ENCODE data around the gene TWIST1.

Gene TWIST1

GRCh38 chr7:19117091-19117869 is at the start of gene TWIST1:
TWIST1 (minus strand) TSS chr7:19117636; CDS start chr7:19117321, 315 bp downstream.
- no peak for DNase-seq (ENCODE audit: low spot score)

GRCh38 chr7:19161671-19162070 is 44.2 kb upstream of the TWIST1 start:
- no peak for DNase-seq (ENCODE audit: low spot score)

DNA sequence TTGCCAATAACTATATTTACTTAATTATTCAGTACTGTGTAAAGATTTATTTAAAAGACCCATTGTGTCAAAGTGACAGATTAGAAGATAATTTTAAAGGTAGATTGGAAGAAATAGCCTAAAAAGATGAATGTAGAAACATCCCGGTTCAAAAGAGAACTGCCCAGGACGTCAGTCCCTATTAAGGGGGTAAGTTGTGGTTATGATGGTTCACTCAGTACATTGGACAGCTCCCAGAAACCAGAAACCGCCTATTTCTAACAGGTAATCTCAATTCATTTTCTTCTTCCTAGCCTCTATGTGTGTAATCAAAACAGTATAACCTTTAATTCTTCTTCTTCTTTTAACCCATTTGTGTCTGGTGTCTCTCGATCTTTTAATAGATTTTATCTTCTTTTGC is 29.3 kb upstream of the TWIST1 start:
- no peak for DNase-seq (ENCODE audit: low spot score)

DNA sequence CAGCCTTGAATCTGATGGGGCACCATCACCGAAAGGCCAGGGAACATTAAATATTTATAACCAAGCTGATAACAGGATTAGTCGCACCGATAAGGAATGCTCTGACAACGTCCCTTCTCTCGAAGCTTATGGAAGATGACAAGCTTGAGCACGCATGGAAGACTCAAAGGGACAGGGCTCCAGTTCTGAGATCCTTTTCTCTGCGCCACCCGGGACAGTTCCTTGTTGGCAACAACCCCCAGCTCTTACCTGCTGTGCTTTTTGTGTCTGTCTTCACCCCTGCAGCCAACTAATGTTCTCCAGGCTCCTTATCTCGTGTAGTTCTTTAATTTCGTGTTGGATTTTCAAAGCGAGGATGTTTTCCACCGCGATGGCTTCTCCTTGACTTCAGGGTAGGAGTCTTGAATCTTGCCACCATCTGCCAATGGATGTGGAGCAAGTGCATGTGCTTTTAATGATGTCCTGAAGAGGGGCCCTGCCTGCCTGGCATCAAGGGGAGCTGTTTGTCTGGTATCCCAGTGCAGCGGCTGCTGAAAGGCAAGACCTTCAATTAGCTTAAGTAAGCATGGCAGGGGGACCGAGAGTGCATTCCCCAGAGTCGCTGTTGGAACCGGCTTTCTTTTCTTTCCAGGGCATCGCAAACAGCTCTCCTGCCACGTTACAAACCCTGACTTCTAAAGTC is 28.1 kb upstream of the TWIST1 start:
- DNase-seq (ENCODE audit: low spot score) = no peak

- DNase-seq (ENCODE audit: low spot score) = no peak
These were observed 27.4 kb upstream of the TWIST1 start, which contains the start of gene FERD3L for GRCh38 chr7:19144661-19145433. FERD3L (minus strand) TSS chr7:19145421; CDS start chr7:19145362, 59 bp downstream.

DNA sequence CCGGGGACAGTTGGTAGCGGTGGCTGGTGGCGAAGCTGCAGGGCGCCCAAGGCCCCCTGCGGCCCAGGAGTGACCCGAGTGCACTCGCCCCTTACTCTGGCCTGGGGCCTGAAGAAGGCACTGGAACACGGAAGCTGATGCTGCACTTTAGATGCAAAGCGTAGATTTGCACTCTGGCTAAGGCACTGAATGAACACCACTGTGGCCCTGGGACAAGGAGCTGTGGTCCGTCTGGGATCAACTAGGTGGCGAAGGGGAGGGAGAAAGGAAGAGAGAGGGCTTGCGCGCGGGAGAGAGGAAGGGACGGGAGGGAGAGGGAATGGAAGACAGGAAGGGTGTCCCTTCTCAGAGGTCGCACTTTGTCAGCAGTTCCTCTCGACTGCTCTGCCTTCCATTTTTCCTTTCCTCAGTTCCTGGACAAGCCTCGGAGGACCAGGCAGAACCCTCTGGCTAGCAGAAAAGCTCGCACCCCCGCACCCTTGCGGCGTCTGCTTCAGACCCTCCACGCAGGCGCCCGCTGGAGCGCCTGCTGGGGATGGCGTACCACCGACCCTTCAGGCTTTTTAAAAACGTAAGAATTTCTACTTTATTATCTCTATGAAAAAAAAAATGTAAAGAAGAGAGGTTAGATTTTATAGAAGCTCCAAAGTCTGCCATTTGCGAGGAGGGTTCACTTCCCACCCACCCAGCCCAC is 26.6 kb upstream of the TWIST1 start:
- DNase-seq (ENCODE audit: low spot score) = no peak

- no peak for DNase-seq (ENCODE audit: low spot score)
These were observed 22.4 kb upstream of the TWIST1 start for GRCh38 chr7:19139706-19140327.

GRCh38 chr7:19133886-19134285 is 16.4 kb upstream of the TWIST1 start:
- DNase-seq (ENCODE audit: low spot score) = no peak

DNA sequence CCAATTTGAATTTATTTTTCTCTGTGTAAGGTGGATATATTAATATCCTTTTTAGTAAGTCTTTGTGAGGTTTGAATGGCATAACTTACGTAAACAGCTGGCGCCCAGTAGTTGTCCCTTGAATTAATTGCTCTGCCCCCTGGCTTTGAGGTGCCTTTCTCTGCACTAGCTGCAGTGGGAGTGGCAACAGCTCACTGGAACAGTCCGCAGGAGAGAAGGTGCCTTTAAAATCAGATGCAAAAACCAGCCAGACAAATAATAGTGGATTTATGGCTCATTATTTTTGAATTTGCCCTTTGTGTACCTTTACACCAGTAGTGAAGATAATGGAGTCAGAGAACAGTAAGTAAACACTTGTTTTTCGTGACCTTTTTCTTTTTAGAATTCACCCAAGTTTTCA is 16.0 kb upstream of the TWIST1 start:
- no peak for DNase-seq (ENCODE audit: low spot score)

- no peak for DNase-seq (ENCODE audit: low spot score)
These were observed 11.4 kb upstream of the TWIST1 start for GRCh38 chr7:19128856-19129255.

- peak; percentile 55 for DNase-seq (ENCODE audit: low spot score)
These were observed 4.6 kb upstream of the TWIST1 start for GRCh38 chr7:19121977-19122588.

DNA sequence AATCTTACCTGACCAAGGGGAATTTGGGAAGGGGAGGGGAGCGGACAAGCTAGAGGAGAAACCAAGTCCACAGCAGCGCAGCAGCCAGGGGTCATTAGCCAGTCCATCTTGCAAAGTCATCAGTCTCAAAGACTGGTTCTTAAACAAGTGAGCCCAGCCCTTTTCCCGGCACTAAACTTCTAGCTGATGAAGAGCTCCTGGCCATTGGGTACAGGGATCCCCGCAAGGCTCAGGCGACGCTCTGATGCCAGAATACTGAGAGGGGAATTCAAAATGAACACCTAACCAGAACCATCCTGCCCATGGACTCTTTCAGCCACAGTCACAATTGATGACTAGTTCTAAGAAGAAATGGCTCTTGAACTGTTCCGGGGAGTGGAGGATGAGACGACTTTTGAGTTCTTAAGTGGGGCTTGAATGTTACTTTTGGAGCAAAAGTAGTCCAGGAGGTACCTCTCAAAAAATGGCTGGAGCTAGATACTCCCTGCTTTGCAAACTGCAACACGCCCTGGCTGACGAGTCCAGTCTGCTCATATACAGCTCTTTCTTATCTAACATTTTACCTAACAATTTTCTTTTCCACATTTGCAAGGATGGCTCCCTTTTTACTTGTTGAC is 2.5 kb upstream of the TWIST1 start:
- DNase-seq (ENCODE audit: low spot score) = no peak

GRCh38 chr7:19119372-19119771 is 1.9 kb upstream of the TWIST1 start:
- DNase-seq (ENCODE audit: low spot score) = no peak

DNA sequence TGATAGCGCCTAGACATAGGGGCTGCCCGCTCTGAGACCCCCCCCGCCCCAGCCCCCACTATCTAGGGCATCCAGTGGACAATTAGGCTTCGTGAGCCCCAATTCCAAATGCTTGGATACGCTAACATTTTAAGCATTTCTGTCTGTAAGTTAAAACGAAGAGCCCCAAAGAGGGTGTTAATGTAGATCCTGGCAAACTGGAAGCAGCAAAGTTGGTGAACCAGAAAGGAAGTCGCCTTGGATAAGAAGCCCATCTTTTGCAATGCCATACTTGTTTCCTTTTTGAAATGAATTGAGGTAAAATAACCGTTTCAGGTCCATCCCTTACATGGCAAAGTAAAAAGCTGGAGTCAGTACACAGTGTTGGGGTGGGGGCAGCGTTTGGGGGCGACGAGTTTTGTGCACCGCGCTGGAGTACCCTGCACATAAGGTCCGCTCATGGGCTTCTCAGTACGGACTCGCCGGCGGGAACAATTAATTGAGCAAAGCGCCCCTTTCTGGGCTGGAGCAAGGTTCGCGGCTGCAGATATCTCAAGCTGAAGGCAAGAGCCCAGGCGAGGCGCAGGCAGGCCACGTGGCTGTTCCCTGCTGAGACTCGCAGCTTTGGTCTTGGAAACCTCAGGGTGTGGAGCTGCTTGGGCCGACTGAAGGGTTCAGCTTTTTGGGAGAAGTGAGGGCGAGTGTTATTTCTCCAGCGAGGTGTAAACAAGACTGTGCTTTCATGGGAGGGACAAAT is 1.4 kb upstream of the TWIST1 start:
- no peak for DNase-seq (ENCODE audit: low spot score)

- DNase-seq (ENCODE audit: low spot score) = no peak
These were observed 603 bp upstream of the TWIST1 start for GRCh38 chr7:19117870-19118608.

- no peak for DNase-seq (ENCODE audit: low spot score)
These were observed 1.0 kb downstream of the TWIST1 start for GRCh38 chr7:19116121-19117090.

DNA sequence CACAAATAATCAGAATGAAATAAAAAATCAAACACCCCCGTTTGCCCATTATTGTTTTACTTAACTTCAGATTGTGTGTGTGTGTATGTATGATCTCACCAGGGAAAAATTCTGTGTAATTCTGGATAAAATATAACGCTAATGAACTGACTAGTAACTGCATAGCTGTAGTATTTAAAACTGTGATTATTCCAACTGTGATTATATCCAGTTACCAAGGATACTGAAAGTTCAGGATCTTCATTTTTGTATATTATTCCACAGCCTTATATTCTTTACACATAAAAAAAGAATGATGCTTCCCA is 2.9 kb downstream of the TWIST1 start:
- DNase-seq (ENCODE audit: low spot score) = no peak

DNA sequence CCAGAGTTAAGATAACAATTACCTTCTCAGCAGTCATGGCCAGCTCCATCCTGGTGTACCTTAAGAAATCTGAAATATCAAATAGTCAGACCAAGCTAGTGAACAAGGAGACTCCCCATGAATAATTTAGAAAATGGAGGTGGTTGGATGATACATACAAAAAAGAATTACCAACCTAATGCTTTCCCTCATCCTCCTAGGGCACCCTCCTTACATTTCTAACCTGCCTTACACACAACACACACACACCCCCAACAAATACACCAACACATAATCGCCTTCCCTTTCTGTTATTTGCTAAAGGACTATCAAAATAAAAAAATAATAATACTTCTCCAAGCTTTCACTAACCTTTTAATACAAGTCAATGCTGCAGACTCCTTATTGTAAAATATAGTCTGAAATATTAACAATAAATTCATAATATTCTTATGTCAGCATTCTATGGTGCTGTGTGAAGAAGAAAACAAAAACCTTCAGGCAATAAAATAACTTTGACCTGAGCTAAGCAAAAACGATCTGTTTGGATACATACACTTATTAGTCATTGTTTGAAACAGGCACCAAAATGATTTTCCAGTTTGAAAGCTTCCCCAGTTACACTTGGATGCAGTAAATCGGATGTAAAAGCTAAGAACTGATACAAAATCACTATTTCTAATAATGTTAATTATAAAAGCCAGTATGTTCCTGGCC is 3.4 kb downstream of the TWIST1 start:
- no peak for DNase-seq (ENCODE audit: low spot score)
